Astrocyte of the cerebellum (primary cell): ENCODE results near the gene C9orf43.

Source experiments
- DNase-seq: peaks from one replicate; pipeline ENCODE4 v3.0.0-alpha.2; 2011; ENCODE audit warnings: low read depth
- H3K4me3 ChIP-seq: 2 replicates; pipeline ENCODE4 v1.5.1; 2011; ENCODE audit warnings: mild to moderate bottlenecking, low read depth, low read length, moderate library complexity
- CTCF ChIP-seq: IDR thresholded peaks from 2 replicates; pipeline ENCODE4 v1.5.1; 2012; ENCODE audit warnings: low read length, low read depth, moderate library complexity, mild to moderate bottlenecking; ENCODE audit errors: missing control alignments
- in situ Hi-C: cut with HindIII; loops from 2 replicates; pipeline ENCODE4 v1.10.0; 2017; ENCODE audit warnings: low sequenced_read_pairs

Gene C9orf43

GRCh38 chr9:113368982-113369854 is 41.3 kb upstream of the C9orf43 start:
- in situ Hi-C loops = no loop called here
- no peak for DNase-seq
- TF ChIP-seq CTCF = no peak
- no peak overlapping the region for H3K4me3 ChIP-seq

- no peak for TF ChIP-seq CTCF
- no peak overlapping the region for H3K4me3 ChIP-seq
- in situ Hi-C loops = no loop called here
- DNase-seq = no peak
Measured at GRCh38 chr9:113369855-113370140, 40.7 kb upstream of the C9orf43 start.

- no peak for TF ChIP-seq CTCF
- in situ Hi-C loops = no loop called here
Measured at GRCh38 chr9:113370806-113371325, 39.7 kb upstream of the C9orf43 start.

GRCh38 chr9:113372059-113372458 is 38.5 kb upstream of the C9orf43 start:
- no peak overlapping the region for H3K4me3 ChIP-seq
- no peak for TF ChIP-seq CTCF
- DNase-seq = no peak
- in situ Hi-C loops = no loop called here

More at GRCh38 chr9:113370806-113371325, 39.7 kb upstream of the C9orf43 start:
- no peak overlapping the region for H3K4me3 ChIP-seq
- DNase-seq = no peak

GRCh38 chr9:113373256-113373655 is 37.3 kb upstream of the C9orf43 start:
- in situ Hi-C loops = no loop called here
- no peak for DNase-seq
- TF ChIP-seq CTCF = no peak
- H3K4me3 ChIP-seq = no peak overlapping the region

- in situ Hi-C loops = no loop called here
- no peak overlapping the region for H3K4me3 ChIP-seq
- DNase-seq = no peak
- no peak for TF ChIP-seq CTCF
Measured at GRCh38 chr9:113373676-113374392, 36.7 kb upstream of the C9orf43 start.
